ENCODE data around the gene ZNF175.

Gene ZNF175

GRCh38 chr19:51570962-51571575 lies at the start of gene ZNF175:
ZNF175 (plus strand) TSS chr19:51571283; CDS start chr19:51573330, 2,047 bp downstream.
- DNase-seq, result peak; percentile 57 to 98 (median 89)

GRCh38 chr19:51521357-51521756 lies 49.7 kb upstream of the ZNF175 start:
- DNase-seq, result no peak

- DNase-seq, result no peak
Measured at GRCh38 chr19:51521781-51522180, 49.3 kb upstream of the ZNF175 start.

GRCh38 chr19:51524666-51525264 lies 46.3 kb upstream of the ZNF175 start:
- no peak for DNase-seq

GRCh38 chr19:51525651-51526050 lies 45.4 kb upstream of the ZNF175 start:
- no peak for DNase-seq

GRCh38 chr19:51529301-51529700 lies 41.8 kb upstream of the ZNF175 start:
- no peak for DNase-seq

GRCh38 chr19:51530616-51531015 lies 40.5 kb upstream of the ZNF175 start:
- no peak for DNase-seq

- peak in 28 of 56 donors; percentile 2 to 62 (median 21) for DNase-seq
Measured at GRCh38 chr19:51531349-51532315, 39.5 kb upstream of the ZNF175 start, which contains the start of gene SIGLEC6. SIGLEC6 (minus strand) TSS chr19:51531670; CDS start chr19:51531648, 22 bp downstream.

GRCh38 chr19:51535535-51535934 lies 35.5 kb upstream of the ZNF175 start:
- DNase-seq, result no peak

- no peak for DNase-seq
Measured at GRCh38 chr19:51539821-51540366, 31.2 kb upstream of the ZNF175 start.

GRCh38 chr19:51541458-51542357 lies 29.4 kb upstream of the ZNF175 start:
- DNase-seq, result no peak

GRCh38 chr19:51542699-51543098 lies 28.4 kb upstream of the ZNF175 start:
- DNase-seq, result no peak

GRCh38 chr19:51544038-51544437 lies 27.0 kb upstream of the ZNF175 start:
- DNase-seq, result no peak

- no peak for DNase-seq
Measured at GRCh38 chr19:51546107-51546649, 24.9 kb upstream of the ZNF175 start.

- DNase-seq, result no peak
Measured at GRCh38 chr19:51546650-51547396, 24.3 kb upstream of the ZNF175 start.

- no peak for DNase-seq
Measured at GRCh38 chr19:51547397-51548212, 23.5 kb upstream of the ZNF175 start.

GRCh38 chr19:51548213-51548651 lies 22.9 kb upstream of the ZNF175 start:
- DNase-seq, result no peak

- DNase-seq, result no peak
Measured at GRCh38 chr19:51548891-51549305, 22.2 kb upstream of the ZNF175 start.

Data from amygdala (tissue), 56 donors.